ENCODE data around the gene RFPL4AL1. TPM values are rescaled to one million over a fixed set of nuclear protein-coding genes. Genes with fewer than 3 reads are reported as not detected.

Gene RFPL4AL1
- not detected in 2 replicates for total RNA-seq

GRCh38 chr19:55768818-55769217 lies at the start of gene RFPL4AL1:
Gene RFPL4AL1 (plus strand): TSS chr19:55769118. CDS start chr19:55771805, 2,687 bp downstream.

GRCh38 chr19:55738302-55738701 lies 30.6 kb upstream of the RFPL4AL1 start, which contains the start of gene NLRP9:
Gene NLRP9 (minus strand): TSS chr19:55738402. CDS start chr19:55738374, 28 bp downstream.

DNA sequence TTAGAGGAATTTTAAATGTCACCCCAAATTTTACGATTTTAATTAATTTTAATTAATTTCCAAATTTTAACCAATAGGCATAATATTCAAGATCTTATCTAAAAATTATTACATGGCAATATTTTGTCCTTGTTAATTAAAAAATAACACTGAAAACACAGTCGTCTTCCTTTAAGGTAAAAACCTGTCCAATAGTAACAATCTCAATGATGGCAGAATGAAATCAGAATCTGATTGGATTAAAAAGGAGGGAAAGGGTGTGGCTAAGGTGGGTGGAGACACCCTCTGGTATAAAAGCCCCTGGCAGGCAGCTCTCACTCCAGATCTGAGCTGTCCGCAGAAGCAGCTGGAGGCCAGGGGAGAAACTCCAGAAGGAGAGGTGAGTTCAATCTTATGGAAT lies 10.1 kb upstream of the RFPL4AL1 start, which contains the start of gene RFPL4A:
Gene RFPL4A, plus strand, starts transcription at position 301 of the 400 bp plus-strand sequence. CDS start 2,704 bp downstream, outside the sequence.

Other genes with a start within 250 kb of the RFPL4AL1 start
- not detected in 2 replicates for gene SBK2, start 232.0 kb upstream of the RFPL4AL1 start, total RNA-seq
- gene SBK3, start 223.6 kb upstream of the RFPL4AL1 start, total RNA-seq = 0.19 TPM in 1 of 2 replicates, not detected in the other
- 3.0 and 4.4 TPM in 2 replicates for gene ZNF579, start 188.3 kb upstream of the RFPL4AL1 start, total RNA-seq
- gene FIZ1, start 169.6 kb upstream of the RFPL4AL1 start, total RNA-seq = 1.9 and 2.2 TPM in 2 replicates
- gene ZNF524, start 168.8 kb upstream of the RFPL4AL1 start, total RNA-seq = 10.0 and 15.4 TPM in 2 replicates
- 0.54 and 1.0 TPM in 2 replicates for gene ZNF865, start 163.5 kb upstream of the RFPL4AL1 start, total RNA-seq
- 3.1 and 4.0 TPM in 2 replicates for gene ZNF784, start 144.6 kb upstream of the RFPL4AL1 start, total RNA-seq
- gene ZNF580, start 128.1 kb upstream of the RFPL4AL1 start, total RNA-seq = 1.7 and 3.5 TPM in 2 replicates
- gene ZNF581, start 125.5 kb upstream of the RFPL4AL1 start, total RNA-seq = 22.6 and 24.8 TPM in 2 replicates
- 6.1 and 6.6 TPM in 2 replicates for gene CCDC106, start 120.9 kb upstream of the RFPL4AL1 start, total RNA-seq
- gene U2AF2, start 114.1 kb upstream of the RFPL4AL1 start, total RNA-seq = 103 and 137 TPM in 2 replicates
- 73.5 and 110 TPM in 2 replicates for gene EPN1, start 93.9 kb upstream of the RFPL4AL1 start, total RNA-seq
- gene NLRP9, start 30.7 kb upstream of the RFPL4AL1 start, total RNA-seq = not detected in 2 replicates
- 0.36 TPM in 1 of 2 replicates, not detected in the other for gene RFPL4A, start 10.0 kb upstream of the RFPL4AL1 start, total RNA-seq
- not detected in 2 replicates for gene NLRP11, start 62.9 kb downstream of the RFPL4AL1 start, total RNA-seq
- gene NLRP4, start 67.4 kb downstream of the RFPL4AL1 start, total RNA-seq = not detected in 2 replicates
- gene NLRP13, start 163.2 kb downstream of the RFPL4AL1 start, total RNA-seq = not detected in 2 replicates
- not detected in 2 replicates for gene NLRP8, start 178.7 kb downstream of the RFPL4AL1 start, total RNA-seq
- gene NLRP5, start 217.7 kb downstream of the RFPL4AL1 start, total RNA-seq = not detected in 2 replicates